NCI-H146 treated with DMSO at 0.1 percent for 48 hours (cell line): ENCODE measurements around the gene JAKMIP1.

Experiments
- DNase-seq: peaks from one replicate; lab custom pipeline; 2025; ENCODE audit not compliant: unreplicated experiment; lab: John Stamatoyannopoulos, UW

JAKMIP1 gene

GRCh38 chr4:6046526-6047129 is 153.7 kb downstream of the JAKMIP1 start:
- DNase-seq = no peak

GRCh38 chr4:6044805-6045204 is 155.5 kb downstream of the JAKMIP1 start:
- no peak for DNase-seq

- no peak for DNase-seq
These were observed 156.1 kb downstream of the JAKMIP1 start for GRCh38 chr4:6044276-6044675.

- DNase-seq = no peak
These were observed 156.5 kb downstream of the JAKMIP1 start for GRCh38 chr4:6043843-6044242.

- no peak for DNase-seq
These were observed 157.2 kb downstream of the JAKMIP1 start for GRCh38 chr4:6043188-6043587.

GRCh38 chr4:6042293-6043063 is 157.9 kb downstream of the JAKMIP1 start:
- DNase-seq = no peak

GRCh38 chr4:6041800-6042199 is 158.5 kb downstream of the JAKMIP1 start:
- DNase-seq = no peak

- no peak for DNase-seq
These were observed 161.6 kb downstream of the JAKMIP1 start for GRCh38 chr4:6038711-6039110.

GRCh38 chr4:6035786-6036185 is 164.6 kb downstream of the JAKMIP1 start:
- DNase-seq = no peak

GRCh38 chr4:6033381-6033780 is 167.0 kb downstream of the JAKMIP1 start:
- DNase-seq = no peak

- no peak for DNase-seq
These were observed 167.8 kb downstream of the JAKMIP1 start for GRCh38 chr4:6032249-6033244.

GRCh38 chr4:6031846-6032245 is 168.5 kb downstream of the JAKMIP1 start:
- DNase-seq = no peak

GRCh38 chr4:6030679-6031078 is 169.7 kb downstream of the JAKMIP1 start:
- no peak for DNase-seq

GRCh38 chr4:6029254-6029653 is 171.1 kb downstream of the JAKMIP1 start:
- no peak for DNase-seq

- DNase-seq = no peak
These were observed 172.2 kb downstream of the JAKMIP1 start for GRCh38 chr4:6028168-6028567.

GRCh38 chr4:6027392-6027791 is 173.0 kb downstream of the JAKMIP1 start:
- DNase-seq = no peak

GRCh38 chr4:6024313-6024960 is 175.9 kb downstream of the JAKMIP1 start:
- DNase-seq = no peak

GRCh38 chr4:6023731-6024130 is 176.6 kb downstream of the JAKMIP1 start:
- no peak for DNase-seq

- DNase-seq = no peak
These were observed 177.6 kb downstream of the JAKMIP1 start for GRCh38 chr4:6022607-6023288.

- DNase-seq = no peak
These were observed 178.3 kb downstream of the JAKMIP1 start for GRCh38 chr4:6021831-6022606.
